KMS-11 (cell line): ENCODE results near the gene IRF2BPL.

Source experiments
- H2AFZ ChIP-seq: fragments of 200-600 bp; sonication (generic); 2 replicates; pipeline ENCODE4 v1.6.1; 2016; ENCODE audit warnings: antibody characterized with exemption, mixed run types, low read depth
- H3K27ac ChIP-seq: fragments of 200-600 bp; sonication (generic); 2 replicates; pipeline ENCODE4 v1.6.1; 2016; ENCODE audit warnings: mild to moderate bottlenecking, mixed run types
- H3K27me3 ChIP-seq: fragments of 200-600 bp; sonication (generic); 2 replicates; pipeline ENCODE4 v1.6.1; 2017; ENCODE audit warnings: mild to moderate bottlenecking, low read depth, mixed run types, moderate library complexity; ENCODE audit not compliant: insufficient read depth
- H3K36me3 ChIP-seq: fragments of 200-600 bp; sonication (generic); 2 replicates; pipeline ENCODE4 v1.6.1; 2017; ENCODE audit warnings: mild to moderate bottlenecking, mixed run types; ENCODE audit not compliant: insufficient read depth
- H3K4me1 ChIP-seq: fragments of 200-600 bp; sonication (generic); 2 replicates; pipeline ENCODE4 v1.6.1; 2016; ENCODE audit warnings: mild to moderate bottlenecking, low read depth, mixed run types; ENCODE audit not compliant: poor library complexity, severe bottlenecking
- H3K4me2 ChIP-seq: fragments of 200-600 bp; sonication (generic); 2 replicates; pipeline ENCODE4 v1.7.0; 2016; ENCODE audit warnings: mild to moderate bottlenecking, mixed run types
- H3K4me3 ChIP-seq: fragments of 200-600 bp; sonication (generic); IDR thresholded peaks from 2 replicates; pipeline ENCODE4 v1.6.1; 2017; ENCODE audit warnings: low read depth, low read length, mixed read lengths; ENCODE audit not compliant: insufficient read depth
- H3K79me2 ChIP-seq: fragments of 200-600 bp; sonication (generic); 2 replicates; pipeline ENCODE4 v1.6.1; 2016; ENCODE audit warnings: low read depth, mixed run types; ENCODE audit not compliant: insufficient read depth
- H3K9ac ChIP-seq: fragments of 200-600 bp; sonication (generic); 2 replicates; pipeline ENCODE4 v1.6.1; 2016; ENCODE audit warnings: mild to moderate bottlenecking, mixed run types
- H4K20me1 ChIP-seq: fragments of 200-600 bp; sonication (generic); 2 replicates; pipeline ENCODE4 v1.6.1; 2016; ENCODE audit warnings: mild to moderate bottlenecking, mixed run types; ENCODE audit not compliant: insufficient read depth
- CTCF ChIP-seq: fragments of 200-600 bp; sonication (generic); conservative IDR thresholded peaks from 2 replicates; pipeline ENCODE4 v1.6.1; 2017; ENCODE audit warnings: low read depth, mild to moderate bottlenecking, antibody characterized with exemption, low read length, moderate library complexity, mixed read lengths

IRF2BPL gene

GRCh38 chr14:77066578-77067172 lies 38.2 kb upstream of the IRF2BPL start:
- no peaks in the 10 kb centered on the region for H3K36me3 ChIP-seq
- no peak overlapping the region for H3K4me3 ChIP-seq
- H3K27ac ChIP-seq: no peak overlapping the region
- no peak for TF ChIP-seq CTCF
- no peaks in the 10 kb centered on the region for H3K4me1 ChIP-seq
- no peak overlapping the region for H2AFZ ChIP-seq
- no peaks in the 10 kb centered on the region for H3K79me2 ChIP-seq
- no peak overlapping the region for H3K4me2 ChIP-seq
- H4K20me1 ChIP-seq: no peaks in the 10 kb centered on the region
- no peak overlapping the region for H3K9ac ChIP-seq
- no peaks in the 10 kb centered on the region; the same call in 1 of the 2 replicates for H3K27me3 ChIP-seq

- Histone ChIP-seq H2AFZ (no peak overlapping the region), H3K9ac (no peak overlapping the region), H3K4me1 (no peaks in the 10 kb centered on the region), H3K4me3 (no peak overlapping the region), H3K79me2 (no peaks in the 10 kb centered on the region), H3K36me3 (no peaks in the 10 kb centered on the region), H3K4me2 (no peak overlapping the region), H3K27ac (no peak overlapping the region), H4K20me1 (no peaks in the 10 kb centered on the region), H3K27me3 (no peaks in the 10 kb centered on the region; the same call in 1 of the 2 replicates)
- no peak for TF ChIP-seq CTCF
These were observed 37.5 kb upstream of the IRF2BPL start for GRCh38 chr14:77065851-77066577.

- H3K79me2 ChIP-seq: no peaks in the 10 kb centered on the region
- H3K36me3 ChIP-seq: no peaks in the 10 kb centered on the region
- no peak overlapping the region for H3K4me3 ChIP-seq
- H3K4me1 ChIP-seq: no peaks in the 10 kb centered on the region
- H3K4me2 ChIP-seq: no peak overlapping the region
- no peak overlapping the region for H3K27ac ChIP-seq
- H4K20me1 ChIP-seq: no peaks in the 10 kb centered on the region
- H3K27me3 ChIP-seq: no peaks in the 10 kb centered on the region; the same call in 1 of the 2 replicates
- no peak overlapping the region for H2AFZ ChIP-seq
- H3K9ac ChIP-seq: no peak overlapping the region
- no peak for TF ChIP-seq CTCF
These were observed 36.1 kb upstream of the IRF2BPL start for GRCh38 chr14:77064521-77065178.

- no peak overlapping the region for H3K4me2 ChIP-seq
- no peak for TF ChIP-seq CTCF
- H3K79me2 ChIP-seq: no peaks in the 10 kb centered on the region
- no peaks in the 10 kb centered on the region for H3K4me1 ChIP-seq
- H3K9ac ChIP-seq: no peak overlapping the region
- no peak overlapping the region for H2AFZ ChIP-seq
- H3K4me3 ChIP-seq: no peak overlapping the region
- H4K20me1 ChIP-seq: no peaks in the 10 kb centered on the region
- H3K27me3 ChIP-seq: no peaks in the 10 kb centered on the region; the same call in 1 of the 2 replicates
- H3K27ac ChIP-seq: no peak overlapping the region
- H3K36me3 ChIP-seq: no peaks in the 10 kb centered on the region
These were observed 35.2 kb upstream of the IRF2BPL start for GRCh38 chr14:77063571-77064171.
